GM12878 (cell line): Measurements from ENCODE around the gene MSH5.

ENCODE experiments used
- CHD2 ChIP-seq: IDR thresholded peaks from 2 replicates; pipeline ENCODE4 v1.6.1; 2011; ENCODE audit warnings: low read depth, low read length, improper control_type of control experiment, borderline replicate concordance
- CTCF ChIP-seq, 3 experiments: IDR thresholded peaks in 2 of 3; conservative IDR thresholded peaks in 1 of 3; 2 replicates each; pipeline ENCODE4 v1.5.1; 2011; ENCODE audit warnings: low read depth in 3 of 3, low read length in 3 of 3, mild to moderate bottlenecking in 3 of 3, control low read depth in 2 of 3, moderate library complexity in 2 of 3, inconsistent platforms in 1 of 3, mixed read lengths in 1 of 3; ENCODE audit not compliant: control insufficient read depth in 2 of 3, insufficient read depth in 1 of 3; ENCODE audit errors: extremely low read depth in 1 of 3
- DPF2 ChIP-seq: fragments of 450-650 bp; IDR thresholded peaks from 2 replicates; pipeline ENCODE4 v1.6.1; 2017; ENCODE audit warnings: mild to moderate bottlenecking
- ELK1 ChIP-seq: IDR thresholded peaks from 2 replicates; pipeline ENCODE4 v1.6.1; 2012; ENCODE audit warnings: low read depth, low read length, improper control_type of control experiment
- EZH2 ChIP-seq: IDR thresholded peaks from 2 replicates; pipeline ENCODE4 v1.6.1; 2012; ENCODE audit warnings: low read depth, mild to moderate bottlenecking, control low read depth, inconsistent platforms, low read length, borderline replicate concordance; ENCODE audit not compliant: control insufficient read depth
- HDAC2 ChIP-seq: fragments of 200-600 bp; sonication (generic); IDR thresholded peaks from 2 replicates; pipeline ENCODE4 v1.6.1; 2017
- JUNB ChIP-seq: IDR thresholded peaks from 2 replicates; pipeline ENCODE4 v1.6.1; 2016; ENCODE audit warnings: antibody characterized with exemption, mild to moderate bottlenecking
- KDM1A ChIP-seq: fragments of 200-600 bp; sonication (generic); IDR thresholded peaks from 2 replicates; pipeline ENCODE4 v1.6.1; 2016; ENCODE audit warnings: borderline replicate concordance
- POLR2AphosphoS5 ChIP-seq: IDR thresholded peaks from 2 replicates; pipeline ENCODE4 v1.6.1; 2011; ENCODE audit warnings: mild to moderate bottlenecking, low read length, inconsistent platforms
- PRDM15 ChIP-seq: fragments of 450-650 bp; formaldehyde crosslinking; IDR thresholded peaks from 2 replicates; pipeline ENCODE4 v1.4.0; 2020; ENCODE audit warnings: mild to moderate bottlenecking, moderate library complexity
- RFX5 ChIP-seq: IDR thresholded peaks from 2 replicates; pipeline ENCODE4 v1.6.1; 2011; ENCODE audit warnings: low read depth, low read length, improper control_type of control experiment
- TCF12 ChIP-seq: IDR thresholded peaks from 2 replicates; pipeline ENCODE4 v1.6.1; 2011; ENCODE audit warnings: low read depth, mild to moderate bottlenecking, low read length

- TF ChIP-seq POLR2AphosphoS5 (no peak), ELK1 (no peak), CHD2 (no peak), EZH2 (no peak), CTCF (IDR thresholded peaks at IDR 0.05 in 2 of 3, conservative IDR thresholded peaks at IDR 0.05 in 1 of 3; ENCODE audit: control insufficient read depth in 2 of 3, extremely low read depth in 1 of 3, insufficient read depth in 1 of 3, low read depth in 3 of 3, low read length in 3 of 3) (no peak), KDM1A (no peak), JUNB (no peak), DPF2 (no peak), PRDM15 (CRISPR knock-in tag) (no peak), RFX5 (no peak), HDAC2 (no peak), TCF12 (no peak)
Observed at GRCh38 chr6:31715022-31715958, 24.5 kb upstream of the MSH5 start, which contains the start of gene LY6G6D.
